Lung (tissue), 13 donors: ENCODE data around the gene PPP4R1. TPM values are rescaled to one million over a fixed set of nuclear protein-coding genes. Genes with fewer than 3 reads are reported as not detected.

ENCODE experiments used
- ATAC-seq: fragments of 200-7000 bp; cut with Tn5 transposase; one replicate; pipeline ENCODE4 v1.9.1; 2020; ENCODE audit warnings: moderate number of reproducible peaks; ENCODE audit not compliant: insufficient read depth, low FRiP score
- DNase-seq, 3 donors: peaks; one replicate each; pipeline ENCODE4 v3.0.0-alpha.2; 2013 to 2017
- H3K27ac ChIP-seq, 2 donors: one replicate each; pipeline ENCODE4 v1.5.1; 2013; ENCODE audit warnings: mild to moderate bottlenecking in 2 of 2, moderate library complexity in 2 of 2, control low read depth in 1 of 2, inconsistent platforms in 1 of 2, low read depth in 1 of 2, low read length in 1 of 2
- H3K27me3 ChIP-seq, 3 donors: one replicate each; pipeline ENCODE4 v1.5.1; 2013; ENCODE audit warnings: low read length in 2 of 3; ENCODE audit not compliant: control insufficient read depth in 3 of 3, insufficient read depth in 3 of 3
- H3K36me3 ChIP-seq, 4 donors: one replicate each; pipeline ENCODE4 v1.5.1; 2013; ENCODE audit warnings: low read length in 4 of 4, mild to moderate bottlenecking in 1 of 4, moderate library complexity in 1 of 4; ENCODE audit not compliant: control insufficient read depth in 4 of 4, insufficient read depth in 4 of 4
- H3K4me1 ChIP-seq, 5 donors: one replicate each; pipeline ENCODE4 v1.5.1; 2013; ENCODE audit warnings: low read length in 5 of 5, mild to moderate bottlenecking in 2 of 5, moderate library complexity in 1 of 5; ENCODE audit not compliant: control insufficient read depth in 5 of 5, insufficient read depth in 5 of 5
- H3K4me3 ChIP-seq: one replicate; pipeline ENCODE4 v1.5.1; 2013; ENCODE audit warnings: mild to moderate bottlenecking, control low read depth, moderate library complexity
- H3K9ac ChIP-seq, 2 donors: one replicate each; pipeline ENCODE4 v1.5.1; 2013; ENCODE audit warnings: low read length in 2 of 2, control low read depth in 1 of 2; ENCODE audit not compliant: insufficient read depth in 1 of 2
- H3K9me3 ChIP-seq, 4 donors: one replicate each; pipeline ENCODE4 v1.5.1; 2013; ENCODE audit warnings: low read length in 3 of 4, mild to moderate bottlenecking in 1 of 4, moderate library complexity in 1 of 4; ENCODE audit not compliant: control insufficient read depth in 4 of 4, insufficient read depth in 3 of 4
- CTCF ChIP-seq: IDR thresholded peaks from 2 replicates; pipeline ENCODE4 v1.5.1; 2012; ENCODE audit warnings: mild to moderate bottlenecking; ENCODE audit errors: control extremely low read depth, extremely low read depth
- WGBS, 2 donors: extraction: QIAGEN DNeasy Blood & Tissue Kit; methylation state at CpG; one replicate each; pipeline ENCODE4 v1.1.7; 2013; 5-methylcytosine and 5-hydroxymethylcytosine counted together
- polyA plus RNA-seq, 2 donors: library from polyadenylated mRNA; stranded (reverse); fragments of 200-250 nt; gene quantifications; one replicate each; pipeline ENCODE4 v1.2.1, GENCODE V29; 2013
- small RNA-seq: library from RNA; depleted of rRNA; stranded (forward); fragments of <200 nt; gene quantifications from one replicate; pipeline ENCODE3, GENCODE V24; 2014; ENCODE audit warnings: low replicate concordance
- total RNA-seq, 2 donors: library from RNA; depleted of rRNA in 1 of 2; stranded (reverse); fragments of >200 nt in 1 of 2; gene quantifications; one replicate each; pipeline ENCODE4 v1.2.1, GENCODE V29; 2014 to 2021
- donor health status: control.
- donor health status: control.
- donor health status: Bipolar disorder and iron deficiency.
- donor health status: healthy.
- donor health status: DM: yes; HTN: yes; CAD: no.

Gene PPP4R1
- total and polyA plus RNA-seq, 4 donors: 34.4 to 190 (median 99.0) TPM

- no peaks in the 10 kb centered on the region for H3K27me3 ChIP-seq
- no peak overlapping the region for H3K27ac ChIP-seq
- 49 to 60% methylated on average over 2 of the region's 2 CpGs for WGBS, 2 donors
- no peaks in the 10 kb centered on the region for H3K9me3 ChIP-seq
- DNase-seq: no peak
- H3K36me3 ChIP-seq: peaks cover 0 to 2% (median under 1%) of the 10 kb centered on the region in 4 donors
- ATAC-seq: no peak
- peaks cover 0 to 8% (median 0%) of the 10 kb centered on the region in 5 donors for H3K4me1 ChIP-seq
- no peak for TF ChIP-seq CTCF
- no peak overlapping the region for H3K4me3 ChIP-seq
- no peak overlapping the region for H3K9ac ChIP-seq
These were observed 105.8 kb downstream of the PPP4R1 start for GRCh38 chr18:9508446-9509025.

GRCh38 chr18:9507565-9508088 lies 106.7 kb downstream of the PPP4R1 start:
- Histone ChIP-seq H3K27me3 (no peaks in the 10 kb centered on the region), H3K27ac (no peak overlapping the region), H3K36me3 (peaks cover 0 to 2% (median 0%) of the 10 kb centered on the region in 4 donors), H3K4me3 (no peak overlapping the region), H3K4me1 (peaks cover 0 to 8% (median 0%) of the 10 kb centered on the region in 5 donors), H3K9me3 (no peaks in the 10 kb centered on the region), H3K9ac (no peak overlapping the region)
- WGBS, 2 donors: 73 to 83% methylated on average over 2 of the region's 2 CpGs
- ATAC-seq: no peak
- TF ChIP-seq CTCF: no peak
- DNase-seq: no peak

GRCh38 chr18:9506046-9506792 lies 108.1 kb downstream of the PPP4R1 start:
- 75 to 76% methylated on average over 4 of the region's 4 CpGs for WGBS, 2 donors
- H3K27ac ChIP-seq: no peak overlapping the region
- no peaks in the 10 kb centered on the region for H3K9me3 ChIP-seq
- peaks cover 0 to 2% (median 0%) of the 10 kb centered on the region in 4 donors for H3K36me3 ChIP-seq
- H3K9ac ChIP-seq: no peak overlapping the region
- TF ChIP-seq CTCF: no peak
- DNase-seq (no peak), ATAC-seq (no peak)
- no peaks in the 10 kb centered on the region for H3K27me3 ChIP-seq
- H3K4me1 ChIP-seq: peaks cover 0 to 8% (median 0%) of the 10 kb centered on the region in 5 donors
- no peak overlapping the region for H3K4me3 ChIP-seq

Small RNA genes lying within 50 kb of the gene (small RNA-seq; reads per million reads assigned to genes)
- not detected for gene RNU2-27P
- not detected for gene RNU6-903P

Other genes with a start within 250 kb of the PPP4R1 start
- gene RALBP1, start 139.0 kb downstream of the PPP4R1 start, total RNA-seq: 10 to 100 TPM; 38.0 to 58.2 TPM
- gene RALBP1, start 139.0 kb downstream of the PPP4R1 start, polyA plus RNA-seq: 10 to 100 TPM; 19.8 to 28.9 TPM
- gene RAB31, start 93.7 kb upstream of the PPP4R1 start, total RNA-seq: 100 to 1,000 TPM in 1 of 2 donors, 10 to 100 TPM in 1; 32.1 to 114 TPM
- gene RAB31, start 93.7 kb upstream of the PPP4R1 start, polyA plus RNA-seq: 10 to 100 TPM; 21.5 to 67.0 TPM